Embryonic facial prominence (tissue), 1 donor: ENCODE data around the gene NOL4L.

Experiments
- DNase-seq: peaks from one replicate; pipeline ENCODE4 v3.0.0-alpha.2; 2016; ENCODE audit errors: extremely low spot score

Gene NOL4L

GRCh38 chr20:32560989-32561830 lies 23.9 kb downstream of the NOL4L start:
- no peak for DNase-seq

- DNase-seq = no peak
Observed at GRCh38 chr20:32560482-32560988, 24.6 kb downstream of the NOL4L start.

- no peak for DNase-seq
Observed at GRCh38 chr20:32559753-32560380, 25.3 kb downstream of the NOL4L start.

- no peak for DNase-seq
Observed at GRCh38 chr20:32559205-32559752, 25.9 kb downstream of the NOL4L start.

GRCh38 chr20:32558526-32558925 lies 26.6 kb downstream of the NOL4L start:
- DNase-seq = no peak

DNA sequence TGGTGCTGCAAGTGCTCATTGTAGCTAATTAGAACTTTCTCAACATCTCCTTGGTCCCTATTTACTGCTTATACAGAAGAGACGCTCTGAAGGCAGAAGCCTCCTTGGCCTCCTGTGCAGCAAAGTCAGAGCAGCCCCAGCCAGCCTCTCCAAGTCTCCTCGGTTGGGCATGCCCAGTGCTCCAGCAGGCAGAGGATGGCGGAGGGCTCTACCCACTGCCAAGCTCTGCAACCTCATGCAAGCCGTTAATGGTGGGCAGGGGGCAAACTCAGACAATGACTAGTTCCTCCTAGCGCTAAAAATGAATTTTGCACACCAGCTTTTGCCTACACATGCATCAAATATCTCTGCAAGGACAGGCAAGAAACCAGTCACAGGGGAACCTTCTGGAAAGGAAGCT lies 27.8 kb downstream of the NOL4L start:
- no peak for DNase-seq

DNA sequence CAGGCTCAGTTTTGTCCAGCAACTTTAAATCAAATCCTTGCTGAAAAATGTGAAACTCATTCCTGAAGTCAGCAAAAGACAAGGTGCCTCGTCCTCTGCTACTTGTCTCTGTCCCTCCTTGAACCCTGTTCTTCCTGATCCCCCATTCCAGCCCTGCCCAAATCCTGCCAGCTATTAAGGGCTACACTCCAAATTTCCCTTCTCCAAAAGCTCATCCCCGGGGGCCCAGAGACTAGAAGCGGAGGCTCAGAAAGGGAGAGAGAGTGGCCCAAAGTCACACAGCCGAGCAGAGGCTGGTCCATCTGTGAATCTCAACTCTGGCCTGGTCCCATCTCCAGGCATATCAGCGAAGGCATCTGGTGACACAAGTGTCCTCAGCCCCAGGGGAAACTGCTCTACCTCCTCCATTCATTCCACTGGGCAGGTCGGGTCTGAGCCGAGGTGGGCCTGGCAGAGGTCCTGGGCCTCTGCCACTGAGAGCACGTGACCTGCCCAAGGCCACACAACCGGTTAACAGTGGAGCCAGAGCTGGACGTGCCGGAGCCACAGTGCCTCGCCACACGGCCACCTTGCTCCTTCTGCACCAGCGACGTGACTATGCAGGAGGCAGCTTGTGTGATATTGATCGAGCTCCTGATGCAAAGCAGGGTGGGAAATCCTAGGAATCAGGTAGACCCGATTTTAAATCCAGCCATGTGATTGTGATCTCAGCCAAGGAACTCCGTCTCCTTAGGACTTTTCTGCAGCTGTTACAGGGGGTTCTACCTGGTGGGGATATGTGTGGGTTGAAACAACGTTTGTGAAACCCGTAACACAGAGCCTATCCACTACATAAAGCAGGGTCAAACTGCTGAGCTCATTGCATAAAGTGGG lies 28.6 kb downstream of the NOL4L start:
- no peak for DNase-seq

- DNase-seq = no peak
Observed at GRCh38 chr20:32555584-32555983, 29.5 kb downstream of the NOL4L start.

- no peak for DNase-seq
Observed at GRCh38 chr20:32554965-32555289, 30.2 kb downstream of the NOL4L start.

- no peak for DNase-seq
Observed at GRCh38 chr20:32553618-32554017, 31.5 kb downstream of the NOL4L start.

GRCh38 chr20:32551693-32552092 lies 33.4 kb downstream of the NOL4L start:
- DNase-seq = no peak

DNA sequence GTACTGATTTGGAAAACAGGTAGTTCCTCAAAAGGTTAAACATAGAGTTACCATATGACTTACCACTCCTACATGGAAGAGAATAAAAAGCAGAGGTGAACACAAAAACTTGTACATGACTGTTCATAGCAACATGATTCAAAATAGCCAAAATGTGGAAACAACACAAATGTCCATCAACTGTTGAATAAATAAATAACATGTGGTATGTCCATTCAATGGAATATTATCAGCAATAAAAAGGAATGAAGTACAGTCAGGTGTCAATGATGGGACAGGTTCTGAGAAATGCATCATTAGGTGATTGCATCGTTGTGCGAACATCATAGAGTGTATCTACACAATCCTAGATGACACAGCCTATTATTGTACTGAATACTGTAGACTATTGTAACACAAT lies 35.3 kb downstream of the NOL4L start:
- no peak for DNase-seq

DNA sequence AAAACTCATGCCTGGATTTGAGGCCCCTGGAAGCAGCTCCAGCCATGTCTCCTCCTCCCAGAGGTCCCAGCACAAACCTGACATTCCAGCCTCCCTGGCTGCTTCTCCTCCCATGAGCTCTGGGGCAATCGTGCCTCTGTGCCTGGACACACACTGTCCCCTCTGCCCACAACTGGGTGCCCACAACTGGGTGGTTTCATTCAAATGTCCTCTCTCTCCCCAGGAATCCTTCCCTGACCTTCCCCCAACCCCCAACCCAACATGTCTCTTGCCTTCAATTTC lies 37.4 kb downstream of the NOL4L start:
- DNase-seq = no peak

DNA sequence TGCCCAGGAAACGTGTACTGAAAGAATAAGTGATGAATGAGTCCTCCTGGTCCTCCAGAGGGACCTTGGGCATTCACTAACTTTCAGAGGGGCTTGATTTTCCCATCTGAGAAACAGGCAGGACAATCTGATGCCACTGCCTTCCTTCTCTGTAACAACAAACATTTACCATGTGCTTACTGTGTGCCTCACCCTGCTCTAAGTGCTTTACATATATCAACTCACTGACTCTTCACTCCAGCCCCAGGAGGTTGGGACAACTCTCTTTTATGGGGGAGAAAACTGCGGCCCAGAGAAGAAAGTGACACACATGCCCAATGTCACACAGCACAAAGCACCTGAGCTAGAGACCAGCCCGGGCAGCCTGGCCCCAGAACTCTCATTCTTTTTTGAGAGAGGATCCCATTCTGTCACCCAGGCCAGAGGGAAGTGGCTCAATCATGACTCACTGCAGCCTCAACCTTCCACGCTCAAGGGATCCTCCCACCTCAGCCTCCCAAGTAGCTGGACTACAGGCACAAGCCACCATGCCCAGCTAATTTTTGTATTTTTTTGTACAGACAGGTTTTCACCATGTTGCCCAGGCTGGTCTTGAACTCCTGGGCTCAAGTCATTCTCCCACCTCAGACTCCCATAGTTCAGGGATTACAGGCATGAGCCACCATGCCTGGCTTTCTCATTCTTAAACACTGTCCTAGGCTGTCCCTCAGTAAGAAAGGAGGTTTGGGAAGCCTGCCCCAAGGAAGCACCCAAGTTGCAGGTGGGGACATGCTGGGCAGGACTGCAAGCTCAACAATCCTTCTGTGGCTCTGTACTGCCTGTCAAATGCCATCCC lies 38.0 kb downstream of the NOL4L start:
- DNase-seq = no peak

DNA sequence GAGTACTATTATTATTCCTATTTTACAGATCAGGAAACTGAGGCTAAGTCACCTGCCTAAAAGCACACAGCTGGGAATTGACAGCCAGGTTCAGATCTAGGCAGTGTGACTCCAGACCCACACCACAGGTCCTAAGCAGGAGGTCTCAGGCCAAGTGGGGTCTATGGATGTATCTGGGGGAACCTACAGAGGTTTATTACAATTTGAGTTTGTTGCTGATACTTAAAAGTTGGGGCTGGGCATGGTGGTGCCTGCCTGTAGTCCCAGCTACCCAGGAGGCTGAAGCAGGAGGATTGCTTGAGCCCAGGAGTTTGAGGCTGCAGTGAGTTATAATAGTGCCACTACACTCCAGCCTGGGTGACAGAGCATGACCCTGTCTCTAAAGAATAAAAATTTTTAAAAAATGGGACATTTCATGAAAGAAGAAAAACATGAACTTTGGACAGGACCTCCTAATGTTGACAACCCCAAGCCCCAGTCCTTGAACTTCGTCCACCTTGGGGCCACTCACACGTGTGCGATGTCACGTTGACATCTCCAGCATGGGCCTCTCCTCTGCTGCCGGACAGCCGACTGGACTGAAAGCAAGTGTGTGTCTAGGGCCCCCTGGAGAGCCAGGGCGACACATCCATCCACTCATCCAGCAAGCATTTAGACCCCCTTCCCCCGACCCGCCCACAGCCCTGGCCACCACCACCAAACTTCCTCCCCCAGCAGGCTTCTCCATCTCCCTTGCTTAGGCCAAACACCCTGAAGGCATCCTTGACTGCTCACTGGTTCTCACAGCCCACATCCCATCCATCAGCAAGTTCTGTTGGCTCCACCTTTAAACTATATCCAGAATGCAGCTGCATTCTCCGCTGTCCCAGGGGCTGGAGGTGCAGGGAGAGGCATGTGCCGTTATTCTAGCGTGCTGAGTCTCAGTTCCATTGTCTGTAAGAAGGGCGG lies 40.0 kb downstream of the NOL4L start:
- DNase-seq = no peak

DNA sequence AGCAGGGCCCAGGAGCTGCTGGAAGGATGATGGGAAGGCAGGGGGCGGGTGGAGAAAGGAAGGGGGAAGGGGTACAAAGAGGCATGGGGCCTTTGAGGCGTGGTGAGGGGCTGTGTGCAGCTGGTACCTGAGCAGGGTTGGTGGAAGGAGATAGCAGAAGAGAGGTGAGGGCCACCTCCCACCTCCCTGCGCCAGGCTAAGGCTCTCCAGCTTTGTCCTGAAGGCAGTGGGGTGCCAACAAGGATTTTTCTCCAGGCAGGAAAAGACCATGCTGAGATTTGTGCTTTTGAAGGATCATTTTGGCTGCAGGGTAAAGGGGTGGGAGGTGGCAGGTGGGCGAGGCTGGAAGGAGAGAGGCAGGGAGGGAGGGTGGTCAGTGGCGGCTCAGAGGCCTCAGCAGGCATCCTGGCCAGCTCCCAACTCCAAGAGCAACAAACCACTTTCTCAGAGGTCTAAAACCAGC lies 40.8 kb downstream of the NOL4L start:
- DNase-seq = no peak

- DNase-seq = no peak
Observed at GRCh38 chr20:32543570-32544259, 41.4 kb downstream of the NOL4L start.

GRCh38 chr20:32542259-32542615 lies 42.9 kb downstream of the NOL4L start:
- DNase-seq = no peak
